OCI-LY7 (cell line): ENCODE data around the gene TPRKB. TPM values are rescaled to one million over a fixed set of nuclear protein-coding genes. Genes with fewer than 3 reads are reported as not detected.

ENCODE experiments used
- BruUV-seq: library from RNA; stranded (reverse); fragments of 400-500 nt; replicated peaks from 2 replicates; lab custom pipeline; 2021; lab: Mats Ljungman, UMichigan
- CTCF ChIA-PET: fragments of 300-600 bp; sonication (Branson Sonifier 250); formaldehyde crosslinking; loops from one replicate; lab custom pipeline; 2022; ENCODE audit warnings: antibody characterized with exemption; ENCODE audit not compliant: unreplicated experiment; lab: Charles Lee
- POLR2A ChIA-PET: fragments of 300-600 bp; sonication (Branson Sonifier 250); formaldehyde crosslinking; loops from one replicate; lab custom pipeline; 2022; ENCODE audit warnings: antibody characterized with exemption; lab: Charles Lee
- DNase-seq: peaks from one replicate; pipeline ENCODE4 v3.0.0-alpha.2; 2015; ENCODE audit warnings: low spot score
- H2AFZ ChIP-seq: fragments of 200-600 bp; sonication (generic), shearing (Covaris generic); 2 replicates; pipeline ENCODE4 v1.6.1; 2014; ENCODE audit warnings: mild to moderate bottlenecking, antibody characterized with exemption, low read length, moderate library complexity
- H3K27ac ChIP-seq: fragments of 200-600 bp; sonication (generic); 2 replicates; pipeline ENCODE4 v1.5.1; 2014; ENCODE audit warnings: mixed run types, low read depth, mild to moderate bottlenecking, moderate library complexity, low read length, inconsistent platforms; ENCODE audit not compliant: poor library complexity, severe bottlenecking
- H3K36me3 ChIP-seq: fragments of 200-600 bp; sonication (generic); 2 replicates; pipeline ENCODE4 v1.6.1; 2014; ENCODE audit warnings: mild to moderate bottlenecking, antibody characterized with exemption, low read length, moderate library complexity, mixed read lengths; ENCODE audit not compliant: insufficient read depth
- H3K4me1 ChIP-seq: fragments of 200-600 bp; sonication (generic); 2 replicates; pipeline ENCODE4 v1.5.1; 2014; ENCODE audit warnings: mild to moderate bottlenecking, low read length; ENCODE audit not compliant: insufficient read depth, poor library complexity, severe bottlenecking
- H3K4me2 ChIP-seq: fragments of 200-600 bp; sonication (generic); 2 replicates; pipeline ENCODE4 v1.6.1; 2014; ENCODE audit warnings: mild to moderate bottlenecking, low read length
- H3K4me3 ChIP-seq: fragments of 200-600 bp; sonication (generic); 2 replicates; pipeline ENCODE4 v1.5.1; 2014; ENCODE audit warnings: mild to moderate bottlenecking, low read depth, low read length; ENCODE audit not compliant: poor library complexity, severe bottlenecking
- H3K79me2 ChIP-seq: fragments of 200-600 bp; sonication (generic); 2 replicates; pipeline ENCODE4 v1.6.1; 2016; ENCODE audit warnings: low read depth, mild to moderate bottlenecking, low read length, moderate library complexity, mixed read lengths; ENCODE audit not compliant: insufficient read depth
- H3K9me2 ChIP-seq: fragments of 200-600 bp; sonication (generic); 2 replicates; pipeline ENCODE4 v1.6.1; 2016; ENCODE audit warnings: mild to moderate bottlenecking, low read length, mixed read lengths; ENCODE audit not compliant: insufficient read depth
- H3K9me3 ChIP-seq: fragments of 200-600 bp; sonication (generic); 2 replicates; pipeline ENCODE4 v1.6.1; 2014; ENCODE audit warnings: mild to moderate bottlenecking, mixed run types, low read length, mixed read lengths
- H4K20me1 ChIP-seq: fragments of 200-600 bp; sonication (generic); 2 replicates; pipeline ENCODE4 v1.6.1; 2014; ENCODE audit warnings: mild to moderate bottlenecking, antibody characterized with exemption, low read length, moderate library complexity, mixed read lengths; ENCODE audit not compliant: insufficient read depth
- EZH2phosphoT487 ChIP-seq: fragments of 200-600 bp; sonication (generic); IDR thresholded peaks from 2 replicates; pipeline ENCODE4 v1.6.1; 2018; ENCODE audit warnings: low read depth, borderline replicate concordance, mild to moderate bottlenecking, mixed run types, antibody characterized with exemption, low read length, moderate library complexity, mixed read lengths
- intact Hi-C: fragments of 100-400 bp; cut with micrococcal nuclease; formaldehyde crosslinking; loops from one replicate; pipeline ENCODE4 v1.10.0; 2022; ENCODE audit not compliant: unreplicated experiment
- total RNA-seq, 2 experiments: library from RNA; depleted of rRNA in 1 of 2; stranded (reverse); fragments of >200 nt in 1 of 2; shearing (Covaris generic) in 1 of 2; gene quantifications; 2 replicates each; pipeline ENCODE4 v1.2.3, GENCODE V29; 2014 to 2022
- TF ChIP-seq, protein P1 (sequence below): fragments of 200-600 bp; sonication (generic); conservative IDR thresholded peaks from 2 replicates; pipeline ENCODE4 v1.5.1; 2014; ENCODE audit warnings: mild to moderate bottlenecking, antibody characterized with exemption, low read length, moderate library complexity, mixed read lengths

The TPRKB gene
- total RNA-seq, 2 experiments from 2014 or later = 29.3 to 51.4 TPM

DNA sequence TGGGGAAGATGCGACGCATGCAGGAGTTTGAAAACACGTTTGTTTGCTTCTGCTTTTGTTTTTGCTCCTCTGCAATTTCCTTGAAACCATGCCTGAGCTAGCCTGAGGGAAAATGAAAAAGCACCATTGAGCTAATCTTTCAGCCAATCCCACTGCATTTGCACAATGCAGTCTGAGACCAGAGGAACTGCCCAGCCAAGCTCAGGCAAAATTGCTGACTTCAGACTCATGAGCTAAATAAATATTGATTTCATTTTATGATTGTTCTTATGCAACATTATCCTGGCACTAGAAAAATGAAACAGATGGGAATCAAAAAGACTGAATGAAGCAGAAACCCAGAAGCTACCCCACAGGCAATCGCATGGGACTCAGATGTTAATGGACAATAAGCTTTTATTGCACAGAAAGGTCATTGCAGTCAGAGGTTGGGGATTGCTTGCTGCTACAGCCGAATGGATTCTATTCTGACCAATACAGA, 37.0 kb downstream of the TPRKB start:
- TF ChIP-seq EZH2phosphoT487 = no peak
- TF ChIP-seq, protein P1, sequence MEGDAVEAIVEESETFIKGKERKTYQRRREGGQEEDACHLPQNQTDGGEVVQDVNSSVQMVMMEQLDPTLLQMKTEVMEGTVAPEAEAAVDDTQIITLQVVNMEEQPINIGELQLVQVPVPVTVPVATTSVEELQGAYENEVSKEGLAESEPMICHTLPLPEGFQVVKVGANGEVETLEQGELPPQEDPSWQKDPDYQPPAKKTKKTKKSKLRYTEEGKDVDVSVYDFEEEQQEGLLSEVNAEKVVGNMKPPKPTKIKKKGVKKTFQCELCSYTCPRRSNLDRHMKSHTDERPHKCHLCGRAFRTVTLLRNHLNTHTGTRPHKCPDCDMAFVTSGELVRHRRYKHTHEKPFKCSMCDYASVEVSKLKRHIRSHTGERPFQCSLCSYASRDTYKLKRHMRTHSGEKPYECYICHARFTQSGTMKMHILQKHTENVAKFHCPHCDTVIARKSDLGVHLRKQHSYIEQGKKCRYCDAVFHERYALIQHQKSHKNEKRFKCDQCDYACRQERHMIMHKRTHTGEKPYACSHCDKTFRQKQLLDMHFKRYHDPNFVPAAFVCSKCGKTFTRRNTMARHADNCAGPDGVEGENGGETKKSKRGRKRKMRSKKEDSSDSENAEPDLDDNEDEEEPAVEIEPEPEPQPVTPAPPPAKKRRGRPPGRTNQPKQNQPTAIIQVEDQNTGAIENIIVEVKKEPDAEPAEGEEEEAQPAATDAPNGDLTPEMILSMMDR = no peak
- ChIA-PET POLR2A (no interaction called here), CTCF (no interaction called here)
- no peaks in the 10 kb centered on the region for H3K4me1 ChIP-seq
- no TSS peak for BruUV-seq
- intact Hi-C loops = no loop called here
- no peaks in the 10 kb centered on the region for H4K20me1 ChIP-seq
- no peak overlapping the region for H2AFZ ChIP-seq
- H3K27ac ChIP-seq = no peak overlapping the region
- H3K4me3 ChIP-seq = no peak overlapping the region
- H3K9me2 ChIP-seq = no peaks in the 10 kb centered on the region
- no peak for DNase-seq
- no peaks in the 10 kb centered on the region for H3K79me2 ChIP-seq
- no peaks in the 10 kb centered on the region for H3K36me3 ChIP-seq
- no peaks in the 10 kb centered on the region for H3K9me3 ChIP-seq
- no peak overlapping the region for H3K4me2 ChIP-seq

DNA sequence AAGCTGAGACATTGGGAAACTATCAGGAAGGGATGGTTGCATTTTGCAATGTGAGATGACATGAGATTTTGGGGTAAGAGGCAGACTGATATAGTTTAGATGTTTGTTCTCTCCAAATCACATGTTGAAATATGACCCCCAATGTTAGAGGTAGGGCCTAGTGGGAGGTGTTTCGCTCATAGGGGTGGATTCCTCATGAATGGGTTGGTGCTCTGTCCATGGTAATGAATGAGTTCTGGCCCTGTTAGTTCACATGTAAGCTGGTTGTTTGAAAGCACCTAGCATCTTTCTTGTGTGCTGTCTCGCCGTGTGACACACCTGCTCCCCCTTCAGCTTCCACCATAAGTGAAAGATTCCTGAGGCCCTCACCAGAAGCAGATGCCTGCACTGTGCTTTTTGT, 37.7 kb downstream of the TPRKB start:
- no peak for DNase-seq
- H2AFZ ChIP-seq = no peak overlapping the region
- TF ChIP-seq, protein P1 = no peak
- ChIA-PET CTCF (no interaction called here), POLR2A (no interaction called here)
- no peak overlapping the region for H3K27ac ChIP-seq
- intact Hi-C loops = no loop called here
- H3K36me3 ChIP-seq = no peaks in the 10 kb centered on the region
- H3K4me2 ChIP-seq = no peak overlapping the region
- H3K4me1 ChIP-seq = no peaks in the 10 kb centered on the region
- H3K79me2 ChIP-seq = no peaks in the 10 kb centered on the region
- no peaks in the 10 kb centered on the region for H4K20me1 ChIP-seq
- H3K9me3 ChIP-seq = no peaks in the 10 kb centered on the region
- H3K9me2 ChIP-seq = no peaks in the 10 kb centered on the region
- H3K4me3 ChIP-seq = no peak overlapping the region
- no TSS peak for BruUV-seq

DNA sequence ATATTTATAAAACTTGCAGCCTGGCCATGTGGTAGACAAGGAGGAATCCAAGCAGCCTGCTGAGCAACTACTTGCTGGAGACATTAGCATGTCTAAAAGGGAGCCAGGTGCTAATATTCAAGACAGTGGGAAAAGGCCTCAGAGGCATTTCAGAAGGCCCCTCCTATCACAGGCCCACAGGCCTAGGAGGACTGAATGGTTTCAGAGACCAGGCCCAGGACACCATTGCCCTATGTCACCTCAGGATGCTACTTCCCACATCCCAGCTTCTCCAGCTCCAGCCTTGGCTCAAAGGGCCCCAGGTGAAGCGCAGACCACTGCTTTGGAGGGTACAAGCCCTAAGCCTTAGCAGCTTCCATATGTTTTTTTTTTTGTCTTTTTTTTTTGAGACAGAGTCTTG, 39.0 kb downstream of the TPRKB start:
- no peaks in the 10 kb centered on the region for H3K9me2 ChIP-seq
- H4K20me1 ChIP-seq = no peaks in the 10 kb centered on the region
- no peak overlapping the region for H3K4me3 ChIP-seq
- no peak for DNase-seq
- CTCF ChIA-PET = no interaction called here
- intact Hi-C loops = no loop called here
- no peaks in the 10 kb centered on the region for H3K36me3 ChIP-seq
- no peaks in the 10 kb centered on the region for H3K9me3 ChIP-seq
- BruUV-seq = no TSS peak
- H3K4me1 ChIP-seq = no peaks in the 10 kb centered on the region
- no peak for TF ChIP-seq EZH2phosphoT487
- TF ChIP-seq, protein P1 = no peak
- POLR2A ChIA-PET = no interaction called here
- no peak overlapping the region for H3K4me2 ChIP-seq
- H3K79me2 ChIP-seq = no peaks in the 10 kb centered on the region
- no peak overlapping the region for H3K27ac ChIP-seq
- H2AFZ ChIP-seq = no peak overlapping the region
